HCT116 (cell line): ENCODE data around the gene C1orf159. TPM values are rescaled to one million over a fixed set of nuclear protein-coding genes. Genes with fewer than 3 reads are reported as not detected.

Experiments used
- ATAC-seq: fragments of 200-7000 bp; cut with Tn5 transposase; 2 replicates; pipeline ENCODE4 v1.9.1; 2020; ENCODE audit warnings: mild to moderate bottlenecking, moderate library complexity
- BruUV-seq: library from RNA; stranded (reverse); fragments of 400-500 nt; replicated peaks from 2 replicates; lab custom pipeline; 2021; lab: Mats Ljungman, UMichigan
- CTCF ChIA-PET: fragments of 300-600 bp; sonication (Branson Sonifier 250); formaldehyde crosslinking; loops from one replicate; lab custom pipeline; 2021; ENCODE audit warnings: antibody characterized with exemption; lab: Charles Lee
- POLR2A ChIA-PET: fragments of 300-600, 350-600 bp; sonication (Branson Sonifier 250); formaldehyde crosslinking; loops from one replicate; lab custom pipeline; 2021; ENCODE audit warnings: antibody characterized with exemption; lab: Charles Lee
- RAD21 ChIA-PET, 2 experiments: fragments of 300-600 bp; sonication (Branson Sonifier 250); formaldehyde crosslinking; loops; one replicate each; lab custom pipeline; 2023; ENCODE audit warnings: low total read pairs in 2 of 2; ENCODE audit not compliant: uncharacterized antibody in 2 of 2, unreplicated experiment in 2 of 2, low non-redundant PET in 1 of 2; lab: Charles Lee
- DNase-seq: peaks from one replicate; pipeline ENCODE4 v3.0.0-alpha.2; 2010; ENCODE audit warnings: low read depth, low spot score
- H2AFZ ChIP-seq: fragments of 200-600 bp; shearing (Covaris generic), sonication (generic); 2 replicates; pipeline ENCODE4 v1.6.1; 2017; ENCODE audit warnings: low read depth, mixed run types, mixed read lengths, antibody characterized with exemption, low read length; ENCODE audit not compliant: poor library complexity, severe bottlenecking
- H3K27ac ChIP-seq: 2 replicates; pipeline ENCODE4 v1.5.1; 2012; ENCODE audit warnings: low read depth, low read length
- H3K27me3 ChIP-seq: fragments of 200-600 bp; sonication (generic); 2 replicates; pipeline ENCODE4 v1.6.1; 2016; ENCODE audit warnings: mixed run types, low read length, mixed read lengths; ENCODE audit not compliant: insufficient read depth
- H3K36me3 ChIP-seq, 2 experiments: fragments of 200-500 bp in 1 of 2; fragments of 200-600 bp in 1 of 2; sonication (Bioruptor generic) in 1 of 2; sonication (generic) in 1 of 2; 2 replicates each; pipeline versions ENCODE4 v1.5.1 to v1.6.1; 2014 to 2016; ENCODE audit warnings: low read length in 2 of 2, inconsistent platforms in 1 of 2, mixed read lengths in 1 of 2, mixed run types in 1 of 2; ENCODE audit not compliant: insufficient read depth in 2 of 2, control insufficient read depth in 1 of 2
- H3K4me1 ChIP-seq, 2 experiments: fragments of 200-600 bp in 1 of 2; sonication (generic) in 1 of 2; 2 replicates each; pipeline versions ENCODE4 v1.5.1 to v1.6.1; 2012 to 2017; ENCODE audit warnings: low read length in 2 of 2, inconsistent platforms in 1 of 2, mild to moderate bottlenecking in 1 of 2, mixed read lengths in 1 of 2, mixed run types in 1 of 2, moderate library complexity in 1 of 2; ENCODE audit not compliant: insufficient read depth in 2 of 2, control insufficient read depth in 1 of 2
- H3K4me2 ChIP-seq: fragments of 200-600 bp; sonication (generic); 2 replicates; pipeline ENCODE4 v1.6.1; 2017; ENCODE audit warnings: mixed run types, low read length, mixed read lengths
- H3K4me3 ChIP-seq, 2 experiments: fragments of 200-600 bp in 1 of 2; sonication (generic) in 1 of 2; replicated peaks in 1 of 2; 2 replicates each; pipeline ENCODE4 v1.5.1; 2011 to 2016; ENCODE audit warnings: low read length in 2 of 2, control low read depth in 1 of 2, low read depth in 1 of 2, mild to moderate bottlenecking in 1 of 2, mixed read lengths in 1 of 2, mixed run types in 1 of 2
- H3K79me2 ChIP-seq: fragments of 200-600 bp; sonication (generic); 2 replicates; pipeline ENCODE4 v1.6.1; 2017; ENCODE audit warnings: mild to moderate bottlenecking, mixed run types, low read length, moderate library complexity, mixed read lengths; ENCODE audit not compliant: insufficient read depth
- H3K9ac ChIP-seq: fragments of 200-600 bp; sonication (generic); 2 replicates; pipeline ENCODE4 v1.6.1; 2016; ENCODE audit warnings: low read length, mixed read lengths
- H3K9me2 ChIP-seq: fragments of 200-600 bp; sonication (generic), shearing (Covaris generic); 2 replicates; pipeline ENCODE4 v1.6.1; 2017; ENCODE audit warnings: mixed run types, mild to moderate bottlenecking, moderate library complexity; ENCODE audit not compliant: insufficient read depth
- H3K9me3 ChIP-seq, 2 experiments: fragments of 200-500 bp in 1 of 2; fragments of 200-600 bp in 1 of 2; sonication (Bioruptor generic) in 1 of 2; sonication (generic) in 1 of 2; 2 replicates each; pipeline ENCODE4 v1.6.1; 2014 to 2017; ENCODE audit warnings: low read length in 2 of 2, mixed read lengths in 2 of 2, inconsistent platforms in 1 of 2, low read depth in 1 of 2, mild to moderate bottlenecking in 1 of 2, mixed run types in 1 of 2, moderate library complexity in 1 of 2; ENCODE audit not compliant: control insufficient read depth in 1 of 2, insufficient read depth in 1 of 2
- H4K20me1 ChIP-seq: fragments of 200-600 bp; sonication (generic), shearing (Covaris generic); 2 replicates; pipeline ENCODE4 v1.6.1; 2017; ENCODE audit warnings: mixed run types, mild to moderate bottlenecking, moderate library complexity; ENCODE audit not compliant: insufficient read depth
- EGR1 ChIP-seq: IDR thresholded peaks from 2 replicates; pipeline ENCODE4 v1.6.1; 2012; ENCODE audit warnings: low read depth
- EZH2 ChIP-seq: fragments of 200-600 bp; sonication (generic); IDR thresholded peaks from 2 replicates; pipeline ENCODE4 v1.6.1; 2017; ENCODE audit warnings: antibody characterized with exemption, mixed run types
- EZH2phosphoT487 ChIP-seq: fragments of 200-600 bp; IDR thresholded peaks from 2 replicates; pipeline ENCODE4 v1.6.1; 2018; ENCODE audit warnings: antibody characterized with exemption, borderline replicate concordance
- FOSL1 ChIP-seq: IDR thresholded peaks from 2 replicates; pipeline ENCODE4 v1.6.1; 2012; ENCODE audit warnings: low read depth
- JUND ChIP-seq: IDR thresholded peaks from 2 replicates; pipeline ENCODE4 v1.6.1; 2012
- POLR2A ChIP-seq: IDR thresholded peaks from 2 replicates; pipeline ENCODE4 v1.7.0; 2011; ENCODE audit warnings: borderline replicate concordance; ENCODE audit not compliant: insufficient read depth, insufficient read length; ENCODE audit errors: extremely low read depth
- SIN3A ChIP-seq: IDR thresholded peaks from 2 replicates; pipeline ENCODE4 v1.6.1; 2012; ENCODE audit warnings: low read depth
- SP1 ChIP-seq: IDR thresholded peaks from 2 replicates; pipeline ENCODE4 v1.6.1; 2012; ENCODE audit warnings: low read depth
- TCF7L2 ChIP-seq: IDR thresholded peaks from 2 replicates; pipeline ENCODE4 v1.7.0; 2011; ENCODE audit warnings: borderline replicate concordance, inconsistent platforms; ENCODE audit not compliant: insufficient read depth, insufficient read length; ENCODE audit errors: extremely low read depth
- YY1 ChIP-seq: IDR thresholded peaks from 2 replicates; pipeline ENCODE4 v1.6.1; 2011; ENCODE audit warnings: low read length, low read depth, moderate library complexity, mild to moderate bottlenecking; ENCODE audit not compliant: insufficient replicate concordance; ENCODE audit errors: extremely low read depth
- intact Hi-C: fragments of 100-400 bp; cut with micrococcal nuclease; formaldehyde crosslinking; loops from 2 replicates; pipeline ENCODE4 v1.10.0; 2022
- total RNA-seq: library from RNA; stranded (reverse); gene quantifications from one replicate; pipeline ENCODE4 v1.2.1, GENCODE V29; 2021; ENCODE audit not compliant: unreplicated experiment
- TF ChIP-seq, protein P1 (sequence below): IDR thresholded peaks from 2 replicates; pipeline ENCODE4 v1.6.1; 2012; ENCODE audit warnings: low read depth
- TF ChIP-seq, protein P2 (sequence below): IDR thresholded peaks from 2 replicates; pipeline ENCODE4 v1.6.1; 2012

The C1orf159 gene
- total RNA-seq, 1 experiment from 2014 or later, result 22.7 TPM

DNA sequence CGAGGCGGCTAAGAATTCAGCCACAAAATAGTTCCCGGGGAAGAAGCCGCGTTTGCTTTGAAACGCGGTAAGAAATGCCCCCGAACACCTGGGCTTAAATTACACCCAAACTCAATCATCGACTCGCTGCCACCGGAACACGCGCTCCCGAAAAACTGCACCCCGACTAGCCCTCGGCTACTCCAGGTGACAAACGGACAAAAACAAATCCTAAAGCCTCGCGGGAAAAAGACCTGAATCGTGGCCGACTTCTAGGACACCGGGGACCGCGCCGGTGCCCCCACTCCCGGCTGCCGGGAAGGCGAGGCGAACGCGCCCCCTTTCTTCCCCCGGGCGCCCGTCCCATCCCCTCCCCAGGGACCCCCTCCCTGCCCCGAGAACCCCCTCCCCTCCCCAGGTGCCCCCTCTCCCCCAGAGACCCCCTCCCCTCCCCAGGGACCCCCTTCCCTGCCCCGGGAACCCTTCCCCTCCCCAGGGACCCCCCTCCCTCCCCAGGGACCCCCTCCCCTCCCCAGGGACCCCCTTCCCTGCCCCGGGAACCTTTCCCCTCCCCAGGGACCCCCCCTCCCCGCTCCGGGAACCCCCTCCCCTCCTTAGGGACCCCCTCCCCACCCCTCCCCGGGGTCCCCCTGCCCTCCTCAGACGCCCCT, 628 bp downstream of the C1orf159 start:
- peak overlapping the region; percentile 64; the same call in 1 of the 2 replicates for H3K27ac ChIP-seq
- H3K4me2 ChIP-seq, result peak overlapping the region; percentile 90
- BruUV-seq, result no TSS peak
- DNase-seq (no peak), ATAC-seq (no peak)
- POLR2A ChIA-PET, result interaction anchor here (0.7 kb wide), 1 partner anchor 8 kb away, joined by 4 read pairs; no protein-coding TSS in a partner anchor
- CTCF ChIA-PET, result no interaction called here
- peaks cover 0 to 10% of the 10 kb centered on the region in 2 experiments; a peak in 2 of 4 replicates for H3K36me3 ChIP-seq
- RAD21 ChIA-PET, result no interaction called here
- no peaks in the 10 kb centered on the region for H4K20me1 ChIP-seq
- no peak overlapping the region for H2AFZ ChIP-seq
- no peaks in the 10 kb centered on the region for H3K27me3 ChIP-seq
- H3K4me1 ChIP-seq, result peaks cover 3 to 9% of the 10 kb centered on the region in 2 experiments; a peak in 3 of 4 replicates
- H3K4me3 ChIP-seq, result peak overlapping the region; percentile 63 to 74
- H3K9me3 ChIP-seq, result no peaks in the 10 kb centered on the region
- peaks cover 43% of the 10 kb centered on the region for H3K79me2 ChIP-seq
- H3K9ac ChIP-seq, result peak overlapping the region; percentile 75
- no peaks in the 10 kb centered on the region for H3K9me2 ChIP-seq
- no peak for TF ChIP-seq SP1
- TF ChIP-seq POLR2A, result no peak
- TF ChIP-seq, protein P1, sequence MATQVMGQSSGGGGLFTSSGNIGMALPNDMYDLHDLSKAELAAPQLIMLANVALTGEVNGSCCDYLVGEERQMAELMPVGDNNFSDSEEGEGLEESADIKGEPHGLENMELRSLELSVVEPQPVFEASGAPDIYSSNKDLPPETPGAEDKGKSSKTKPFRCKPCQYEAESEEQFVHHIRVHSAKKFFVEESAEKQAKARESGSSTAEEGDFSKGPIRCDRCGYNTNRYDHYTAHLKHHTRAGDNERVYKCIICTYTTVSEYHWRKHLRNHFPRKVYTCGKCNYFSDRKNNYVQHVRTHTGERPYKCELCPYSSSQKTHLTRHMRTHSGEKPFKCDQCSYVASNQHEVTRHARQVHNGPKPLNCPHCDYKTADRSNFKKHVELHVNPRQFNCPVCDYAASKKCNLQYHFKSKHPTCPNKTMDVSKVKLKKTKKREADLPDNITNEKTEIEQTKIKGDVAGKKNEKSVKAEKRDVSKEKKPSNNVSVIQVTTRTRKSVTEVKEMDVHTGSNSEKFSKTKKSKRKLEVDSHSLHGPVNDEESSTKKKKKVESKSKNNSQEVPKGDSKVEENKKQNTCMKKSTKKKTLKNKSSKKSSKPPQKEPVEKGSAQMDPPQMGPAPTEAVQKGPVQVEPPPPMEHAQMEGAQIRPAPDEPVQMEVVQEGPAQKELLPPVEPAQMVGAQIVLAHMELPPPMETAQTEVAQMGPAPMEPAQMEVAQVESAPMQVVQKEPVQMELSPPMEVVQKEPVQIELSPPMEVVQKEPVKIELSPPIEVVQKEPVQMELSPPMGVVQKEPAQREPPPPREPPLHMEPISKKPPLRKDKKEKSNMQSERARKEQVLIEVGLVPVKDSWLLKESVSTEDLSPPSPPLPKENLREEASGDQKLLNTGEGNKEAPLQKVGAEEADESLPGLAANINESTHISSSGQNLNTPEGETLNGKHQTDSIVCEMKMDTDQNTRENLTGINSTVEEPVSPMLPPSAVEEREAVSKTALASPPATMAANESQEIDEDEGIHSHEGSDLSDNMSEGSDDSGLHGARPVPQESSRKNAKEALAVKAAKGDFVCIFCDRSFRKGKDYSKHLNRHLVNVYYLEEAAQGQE, result no peak
- no peak for TF ChIP-seq FOSL1
- intact Hi-C loops, result loop anchor here (5.0 kb wide), 1 partner anchor 138 kb away; no protein-coding TSS in a partner anchor

DNA sequence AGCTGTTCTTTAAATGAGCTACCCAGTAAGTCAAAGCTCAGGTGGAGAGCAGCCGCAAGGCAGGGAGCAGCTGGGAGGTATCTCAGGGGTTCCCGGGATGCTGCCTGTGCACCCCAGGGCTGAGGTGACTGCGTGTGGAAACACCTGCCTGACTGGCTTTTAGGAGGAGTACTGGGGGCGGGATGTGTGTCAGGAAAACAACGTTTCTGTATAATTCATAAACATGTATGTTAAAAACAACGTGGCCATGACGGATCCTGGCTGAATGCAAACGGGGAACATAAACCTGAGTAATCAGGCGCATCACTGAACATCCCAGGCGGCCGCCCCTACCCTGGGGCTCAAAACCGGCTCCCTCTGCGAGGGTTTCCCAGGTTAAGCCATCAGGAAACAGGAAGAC, 1.5 kb downstream of the C1orf159 start:
- ChIA-PET CTCF (no interaction called here), RAD21 (no interaction called here), POLR2A (no interaction called here)
- Histone ChIP-seq H3K9ac (no peak overlapping the region), H3K4me1 (peaks cover 3 to 9% of the 10 kb centered on the region in 2 experiments; a peak in 3 of 4 replicates), H3K36me3 (peaks cover 0 to 10% of the 10 kb centered on the region in 2 experiments; a peak in 2 of 4 replicates), H3K4me3 (peak overlapping the region in 1 of 2 experiments; percentile 61; a peak in 1 of 4 replicates), H3K27me3 (no peaks in the 10 kb centered on the region), H3K4me2 (peak overlapping the region; percentile 80), H3K9me2 (no peaks in the 10 kb centered on the region), H2AFZ (no peak overlapping the region), H4K20me1 (no peaks in the 10 kb centered on the region), H3K79me2 (peaks cover 52% of the 10 kb centered on the region), H3K27ac (no peak overlapping the region), H3K9me3 (no peaks in the 10 kb centered on the region)
- no TSS peak for BruUV-seq
- DNase-seq, result no peak
- intact Hi-C loops, result no loop called here
- no peak for ATAC-seq
- TF ChIP-seq TCF7L2 (no peak), EGR1 (no peak), EZH2phosphoT487 (no peak), YY1 (no peak), SIN3A (no peak), JUND (no peak), EZH2 (no peak), POLR2A (no peak)
- TF ChIP-seq, protein P2, sequence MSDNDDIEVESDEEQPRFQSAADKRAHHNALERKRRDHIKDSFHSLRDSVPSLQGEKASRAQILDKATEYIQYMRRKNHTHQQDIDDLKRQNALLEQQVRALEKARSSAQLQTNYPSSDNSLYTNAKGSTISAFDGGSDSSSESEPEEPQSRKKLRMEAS, result no peak
- TF ChIP-seq, protein P1, result no peak
